Activated CD8-positive, alpha-beta T cell treated with anti-CD3 and anti-CD28 coated beads for 36 hours (primary cell): ENCODE results near the gene STXBP6. TPM values are rescaled to one million over a fixed set of nuclear protein-coding genes. Genes with fewer than 3 reads are reported as not detected.

Experiments used
- ATAC-seq: fragments of 200-7000 bp; cut with Tn5 transposase; one replicate; pipeline ENCODE4 v1.10.0; 2021; ENCODE audit warnings: mild to moderate bottlenecking, moderate library complexity
- CTCF ChIA-PET: fragments of 350-600 bp; sonication (Branson Sonifier 250); formaldehyde crosslinking; loops from one replicate; lab custom pipeline; 2021; ENCODE audit warnings: antibody characterized with exemption; lab: Charles Lee
- POLR2A ChIA-PET: fragments of 350-600 bp; sonication (Branson Sonifier 250); formaldehyde crosslinking; loops from one replicate; lab custom pipeline; 2021; ENCODE audit warnings: antibody characterized with exemption; lab: Charles Lee
- DNase-seq: peaks from one replicate; pipeline ENCODE4 v3.0.0-alpha.2; 2020
- H3K27ac Mint-ChIP-seq: one replicate; pipeline ENCODE4 v1.8.0; 2021; ENCODE audit warnings: mild to moderate bottlenecking, mixed read lengths
- H3K27me3 Mint-ChIP-seq: one replicate; pipeline ENCODE4 v1.8.0; 2021; ENCODE audit warnings: mixed read lengths
- H3K36me3 Mint-ChIP-seq: one replicate; pipeline ENCODE4 v1.8.0; 2021; ENCODE audit warnings: low read depth, mixed read lengths
- H3K4me1 Mint-ChIP-seq: one replicate; pipeline ENCODE4 v1.8.0; 2021; ENCODE audit warnings: low read depth, mixed read lengths
- H3K4me3 Mint-ChIP-seq: one replicate; pipeline ENCODE4 v1.8.0; 2021; ENCODE audit warnings: mild to moderate bottlenecking, moderate library complexity, mixed read lengths
- H3K9me3 Mint-ChIP-seq: one replicate; pipeline ENCODE4 v1.8.0; 2021; ENCODE audit warnings: mixed read lengths
- intact Hi-C: fragments of 100-400 bp; cut with micrococcal nuclease; formaldehyde crosslinking; loops from one replicate; pipeline ENCODE4 v1.10.0; 2022
- total RNA-seq, 2 experiments: library from RNA; stranded (reverse); gene quantifications; one replicate each; pipeline ENCODE4 v1.2.3, GENCODE V29; 2021
- TF ChIP-seq, protein P1 (sequence below): fragments of 200-600 bp; IDR thresholded peaks from one replicate; pipeline ENCODE4 v1.8.0; 2022; ENCODE audit warnings: antibody characterized with exemption, mild to moderate bottlenecking

STXBP6 gene
- total RNA-seq, 2 experiments from 2014 or later = not detected

DNA sequence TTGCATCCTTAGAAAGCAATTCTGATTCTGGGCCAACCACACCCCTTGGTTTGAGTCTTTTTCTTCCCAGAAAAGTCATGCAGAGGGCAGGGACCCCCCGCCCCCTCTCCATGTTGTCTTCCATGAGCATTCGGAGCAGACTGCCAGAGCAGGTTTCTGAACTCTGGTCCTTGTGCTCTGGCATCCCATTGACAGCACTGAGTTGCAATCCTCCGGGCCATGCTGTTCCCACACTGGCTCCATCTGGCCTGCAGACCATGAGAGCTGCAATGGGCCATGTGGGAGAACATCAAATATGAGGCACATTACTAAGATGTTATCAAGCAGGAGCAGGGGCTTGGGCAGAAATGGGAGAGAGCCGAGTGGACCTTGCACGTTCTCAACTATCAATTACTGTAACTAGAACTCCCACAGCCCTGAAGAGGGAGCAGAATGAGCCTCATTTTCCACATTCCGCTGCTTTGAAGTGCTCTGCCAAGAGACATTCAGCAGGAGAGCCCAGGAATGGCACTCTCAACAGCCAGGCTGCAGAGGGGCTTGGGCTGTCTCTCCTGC, 157.4 kb downstream of the STXBP6 start:
- H3K9me3 Mint-ChIP-seq = peaks cover 13% of the 10 kb centered on the region
- ATAC-seq = no peak
- intact Hi-C loops = no loop called here
- POLR2A ChIA-PET = no interaction called here
- H3K36me3 Mint-ChIP-seq = no peaks in the 10 kb centered on the region
- no peaks in the 10 kb centered on the region for H3K4me1 Mint-ChIP-seq
- CTCF ChIA-PET = no interaction called here
- no peak overlapping the region for H3K4me3 Mint-ChIP-seq
- TF ChIP-seq, protein P1, sequence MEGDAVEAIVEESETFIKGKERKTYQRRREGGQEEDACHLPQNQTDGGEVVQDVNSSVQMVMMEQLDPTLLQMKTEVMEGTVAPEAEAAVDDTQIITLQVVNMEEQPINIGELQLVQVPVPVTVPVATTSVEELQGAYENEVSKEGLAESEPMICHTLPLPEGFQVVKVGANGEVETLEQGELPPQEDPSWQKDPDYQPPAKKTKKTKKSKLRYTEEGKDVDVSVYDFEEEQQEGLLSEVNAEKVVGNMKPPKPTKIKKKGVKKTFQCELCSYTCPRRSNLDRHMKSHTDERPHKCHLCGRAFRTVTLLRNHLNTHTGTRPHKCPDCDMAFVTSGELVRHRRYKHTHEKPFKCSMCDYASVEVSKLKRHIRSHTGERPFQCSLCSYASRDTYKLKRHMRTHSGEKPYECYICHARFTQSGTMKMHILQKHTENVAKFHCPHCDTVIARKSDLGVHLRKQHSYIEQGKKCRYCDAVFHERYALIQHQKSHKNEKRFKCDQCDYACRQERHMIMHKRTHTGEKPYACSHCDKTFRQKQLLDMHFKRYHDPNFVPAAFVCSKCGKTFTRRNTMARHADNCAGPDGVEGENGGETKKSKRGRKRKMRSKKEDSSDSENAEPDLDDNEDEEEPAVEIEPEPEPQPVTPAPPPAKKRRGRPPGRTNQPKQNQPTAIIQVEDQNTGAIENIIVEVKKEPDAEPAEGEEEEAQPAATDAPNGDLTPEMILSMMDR = no peak
- DNase-seq = no peak
- H3K27ac Mint-ChIP-seq = no peak overlapping the region
- H3K27me3 Mint-ChIP-seq = peaks cover 13% of the 10 kb centered on the region

DNA sequence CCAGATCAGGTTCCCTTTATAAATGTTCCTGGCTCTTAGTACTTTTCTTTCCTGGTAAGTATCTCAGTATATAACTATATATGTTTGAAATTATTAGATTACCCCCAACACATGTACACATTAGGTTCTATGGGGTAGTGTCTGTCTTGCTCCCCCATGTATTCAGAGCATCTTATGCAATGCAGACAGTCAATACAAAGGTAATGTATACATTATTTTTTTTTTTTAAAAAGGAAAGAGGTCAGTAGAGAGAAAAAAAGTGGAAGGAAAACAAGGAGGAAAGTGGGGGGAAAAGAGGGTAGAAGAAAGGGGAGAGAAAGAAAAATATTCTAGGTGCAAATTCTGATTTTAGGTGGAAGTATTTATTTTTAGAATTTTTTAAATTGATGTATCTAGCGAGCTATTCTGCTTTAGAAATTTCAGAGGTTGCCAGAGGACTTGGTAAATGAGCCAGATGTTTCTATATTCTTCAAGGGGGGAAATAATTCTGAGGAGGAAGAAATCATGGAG, 157.9 kb downstream of the STXBP6 start:
- Mint-ChIP-seq H3K27me3 (peaks cover 13% of the 10 kb centered on the region), H3K4me3 (no peak overlapping the region), H3K9me3 (peaks cover 13% of the 10 kb centered on the region), H3K27ac (no peak overlapping the region), H3K36me3 (no peaks in the 10 kb centered on the region), H3K4me1 (no peaks in the 10 kb centered on the region)
- ChIA-PET POLR2A (no interaction called here), CTCF (no interaction called here)
- TF ChIP-seq, protein P1 = no peak
- intact Hi-C loops = no loop called here
- ATAC-seq (no peak), DNase-seq (no peak)

DNA sequence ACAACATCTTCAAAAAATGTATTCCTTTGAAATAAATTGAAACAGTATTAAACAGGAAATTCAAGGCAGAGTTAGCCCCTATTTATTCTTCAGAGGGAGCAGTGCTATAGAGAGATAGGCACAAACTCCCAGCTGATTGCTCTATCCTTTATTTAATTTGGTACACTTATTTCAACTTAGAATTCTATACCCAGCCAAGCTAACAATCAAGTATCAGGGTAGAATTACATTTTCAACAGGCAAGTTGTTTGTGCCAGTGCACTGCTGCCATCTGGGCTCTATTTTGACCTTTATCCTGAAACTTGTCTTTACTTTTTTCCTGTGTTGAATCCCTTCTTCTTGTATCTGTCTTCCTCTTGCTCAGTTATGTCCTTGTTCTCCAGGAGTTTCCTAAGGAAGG, 159.2 kb downstream of the STXBP6 start:
- peaks cover 13% of the 10 kb centered on the region for H3K27me3 Mint-ChIP-seq
- ATAC-seq (no peak), DNase-seq (no peak)
- no peaks in the 10 kb centered on the region for H3K36me3 Mint-ChIP-seq
- H3K9me3 Mint-ChIP-seq = peaks cover 13% of the 10 kb centered on the region
- ChIA-PET CTCF (no interaction called here), POLR2A (no interaction called here)
- intact Hi-C loops = no loop called here
- no peak overlapping the region for H3K27ac Mint-ChIP-seq
- no peaks in the 10 kb centered on the region for H3K4me1 Mint-ChIP-seq
- H3K4me3 Mint-ChIP-seq = no peak overlapping the region
- TF ChIP-seq, protein P1 = no peak

DNA sequence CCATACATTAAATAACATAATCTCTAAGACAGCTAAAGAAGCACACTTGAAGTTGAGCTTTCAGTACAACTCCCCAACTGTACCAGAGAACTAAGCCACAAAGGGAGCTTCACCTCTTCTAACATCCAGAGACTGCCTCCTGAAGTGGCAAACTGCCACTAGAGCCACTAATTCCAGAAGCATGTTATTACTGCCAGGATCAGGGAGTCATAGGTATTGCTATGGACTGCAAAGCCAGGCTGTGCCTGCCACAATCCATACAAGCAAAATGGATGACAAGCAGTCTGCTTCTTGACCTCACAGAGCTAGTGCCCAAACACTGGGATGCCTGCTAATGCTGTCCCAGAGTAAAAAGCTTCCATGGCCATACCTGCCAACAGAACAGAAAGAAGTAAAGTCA, 160.1 kb downstream of the STXBP6 start:
- no peaks in the 10 kb centered on the region for H3K4me1 Mint-ChIP-seq
- ATAC-seq (no peak), DNase-seq (no peak)
- H3K27ac Mint-ChIP-seq = no peak overlapping the region
- CTCF ChIA-PET = no interaction called here
- peaks cover 13% of the 10 kb centered on the region for H3K9me3 Mint-ChIP-seq
- POLR2A ChIA-PET = no interaction called here
- H3K4me3 Mint-ChIP-seq = no peak overlapping the region
- TF ChIP-seq, protein P1 = no peak
- H3K36me3 Mint-ChIP-seq = no peaks in the 10 kb centered on the region
- H3K27me3 Mint-ChIP-seq = peaks cover 13% of the 10 kb centered on the region
- intact Hi-C loops = no loop called here

DNA sequence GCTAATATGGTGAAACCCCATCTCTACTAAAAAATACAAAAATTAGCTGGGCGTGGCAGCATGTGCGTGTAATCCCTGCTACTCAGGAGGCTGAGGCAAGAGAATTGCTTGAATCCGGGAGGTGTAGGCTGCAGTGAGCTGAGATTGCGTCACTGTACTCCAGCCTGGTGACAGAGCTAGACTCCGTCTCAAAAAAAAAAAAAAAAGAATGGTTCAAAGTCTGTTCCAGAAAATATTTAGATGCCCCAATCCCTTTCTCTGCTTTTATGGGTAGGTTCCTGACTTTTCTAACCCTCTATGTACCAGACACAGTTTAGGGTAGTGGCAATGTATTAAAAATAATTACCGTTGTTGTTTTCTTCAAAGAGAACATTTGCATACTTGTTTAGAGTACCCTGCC, 161.4 kb downstream of the STXBP6 start:
- H3K4me1 Mint-ChIP-seq = no peaks in the 10 kb centered on the region
- ChIA-PET POLR2A (no interaction called here), CTCF (no interaction called here)
- TF ChIP-seq, protein P1 = no peak
- H3K4me3 Mint-ChIP-seq = no peak overlapping the region
- DNase-seq (no peak), ATAC-seq (no peak)
- H3K27me3 Mint-ChIP-seq = peaks cover 13% of the 10 kb centered on the region
- intact Hi-C loops = no loop called here
- peaks cover 13% of the 10 kb centered on the region for H3K9me3 Mint-ChIP-seq
- H3K36me3 Mint-ChIP-seq = no peaks in the 10 kb centered on the region
- no peak overlapping the region for H3K27ac Mint-ChIP-seq
